ENCODE measurements around the gene ANKFY1.

Gene ANKFY1

GRCh38 chr17:4162321-4162720 lies 101.5 kb downstream of the ANKFY1 start:
- TF ChIP-seq CTCF (IDR thresholded peaks at IDR 0.05), result no peak
- TF ChIP-seq ZFX (IDR thresholded peaks at IDR 0.05; ENCODE audit: borderline replicate concordance), result no peak
- peak overlapping the region; percentile 95 for H3K27ac ChIP-seq

- peak overlapping the region; percentile 95 for H3K27ac ChIP-seq
- TF ChIP-seq CTCF (IDR thresholded peaks at IDR 0.05) (no peak), ZFX (IDR thresholded peaks at IDR 0.05; ENCODE audit: borderline replicate concordance) (no peak)
Measured at GRCh38 chr17:4161967-4162305, 101.8 kb downstream of the ANKFY1 start.

GRCh38 chr17:4161192-4161966 lies 102.4 kb downstream of the ANKFY1 start:
- TF ChIP-seq ZFX (IDR thresholded peaks at IDR 0.05; ENCODE audit: borderline replicate concordance), result no peak
- TF ChIP-seq CTCF (IDR thresholded peaks at IDR 0.05), result peak; percentile 12; the same call in 1 of the 2 replicates
- H3K27ac ChIP-seq, result peak overlapping the region; percentile 95

GRCh38 chr17:4160294-4160859 lies 103.4 kb downstream of the ANKFY1 start:
- TF ChIP-seq CTCF (IDR thresholded peaks at IDR 0.05) (no peak), ZFX (IDR thresholded peaks at IDR 0.05; ENCODE audit: borderline replicate concordance) (no peak)
- peak overlapping the region; percentile 95 for H3K27ac ChIP-seq

- TF ChIP-seq ZFX (IDR thresholded peaks at IDR 0.05; ENCODE audit: borderline replicate concordance) (no peak), CTCF (IDR thresholded peaks at IDR 0.05) (no peak)
- no peak overlapping the region for H3K27ac ChIP-seq
Measured at GRCh38 chr17:4159761-4160160, 104.0 kb downstream of the ANKFY1 start.

GRCh38 chr17:4157618-4158333 lies 106.0 kb downstream of the ANKFY1 start:
- TF ChIP-seq ZFX (IDR thresholded peaks at IDR 0.05; ENCODE audit: borderline replicate concordance) (no peak), CTCF (IDR thresholded peaks at IDR 0.05) (no peak)
- no peak overlapping the region for H3K27ac ChIP-seq

All from 22Rv1 (cell line).